ENCODE measurements around the gene PTPRK.

DNA sequence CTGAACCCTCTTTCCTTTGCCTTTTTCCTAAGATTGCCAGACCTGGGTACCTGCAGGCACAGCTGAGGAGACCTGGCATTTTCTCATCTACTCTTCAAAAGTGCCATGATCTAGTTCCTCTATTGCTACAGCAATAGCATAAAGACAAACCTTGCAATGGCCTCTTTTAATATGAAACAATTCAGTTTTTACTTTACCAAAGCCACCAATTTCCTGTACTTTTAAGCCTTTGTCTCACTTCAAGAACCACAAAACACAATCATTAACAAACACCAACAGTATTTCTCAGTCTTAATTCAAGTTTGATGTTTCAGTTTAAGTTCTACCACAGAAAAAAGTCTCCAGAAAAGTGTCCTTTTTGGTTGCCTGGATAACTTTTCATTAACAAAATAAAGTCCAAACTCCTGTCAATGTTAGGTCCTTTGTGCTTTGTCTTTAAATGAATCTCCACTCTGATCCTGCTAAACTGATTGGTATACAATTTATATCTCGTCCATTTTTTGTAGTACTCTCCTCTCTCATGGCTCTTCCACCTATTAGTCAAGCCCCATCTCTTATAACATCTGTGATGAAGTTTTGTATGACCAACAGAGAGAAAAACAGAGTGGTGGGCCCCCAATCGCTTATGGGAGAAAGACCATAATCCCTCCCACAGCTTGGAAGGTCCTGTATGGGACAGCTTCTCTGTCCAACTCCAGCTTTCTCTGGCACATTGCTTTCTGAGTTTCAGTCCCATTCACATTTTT lies 569.1 kb downstream of the PTPRK start:
- TF ChIP-seq, protein P1, sequence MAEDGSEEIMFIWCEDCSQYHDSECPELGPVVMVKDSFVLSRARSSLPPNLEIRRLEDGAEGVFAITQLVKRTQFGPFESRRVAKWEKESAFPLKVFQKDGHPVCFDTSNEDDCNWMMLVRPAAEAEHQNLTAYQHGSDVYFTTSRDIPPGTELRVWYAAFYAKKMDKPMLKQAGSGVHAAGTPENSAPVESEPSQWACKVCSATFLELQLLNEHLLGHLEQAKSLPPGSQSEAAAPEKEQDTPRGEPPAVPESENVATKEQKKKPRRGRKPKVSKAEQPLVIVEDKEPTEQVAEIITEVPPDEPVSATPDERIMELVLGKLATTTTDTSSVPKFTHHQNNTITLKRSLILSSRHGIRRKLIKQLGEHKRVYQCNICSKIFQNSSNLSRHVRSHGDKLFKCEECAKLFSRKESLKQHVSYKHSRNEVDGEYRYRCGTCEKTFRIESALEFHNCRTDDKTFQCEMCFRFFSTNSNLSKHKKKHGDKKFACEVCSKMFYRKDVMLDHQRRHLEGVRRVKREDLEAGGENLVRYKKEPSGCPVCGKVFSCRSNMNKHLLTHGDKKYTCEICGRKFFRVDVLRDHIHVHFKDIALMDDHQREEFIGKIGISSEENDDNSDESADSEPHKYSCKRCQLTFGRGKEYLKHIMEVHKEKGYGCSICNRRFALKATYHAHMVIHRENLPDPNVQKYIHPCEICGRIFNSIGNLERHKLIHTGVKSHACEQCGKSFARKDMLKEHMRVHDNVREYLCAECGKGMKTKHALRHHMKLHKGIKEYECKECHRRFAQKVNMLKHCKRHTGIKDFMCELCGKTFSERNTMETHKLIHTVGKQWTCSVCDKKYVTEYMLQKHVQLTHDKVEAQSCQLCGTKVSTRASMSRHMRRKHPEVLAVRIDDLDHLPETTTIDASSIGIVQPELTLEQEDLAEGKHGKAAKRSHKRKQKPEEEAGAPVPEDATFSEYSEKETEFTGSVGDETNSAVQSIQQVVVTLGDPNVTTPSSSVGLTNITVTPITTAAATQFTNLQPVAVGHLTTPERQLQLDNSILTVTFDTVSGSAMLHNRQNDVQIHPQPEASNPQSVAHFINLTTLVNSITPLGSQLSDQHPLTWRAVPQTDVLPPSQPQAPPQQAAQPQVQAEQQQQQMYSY (CRISPR knock-in tag; IDR thresholded peaks at IDR 0.05), result no peak
- TF ChIP-seq ZSCAN20 (CRISPR knock-in tag; IDR thresholded peaks at IDR 0.05; ENCODE audit: borderline replicate concordance) (no peak), POLR2AphosphoS5 (IDR thresholded peaks at IDR 0.05; ENCODE audit: low read depth, low read length) (no peak), AFF4 (CRISPR knock-in tag; IDR thresholded peaks at IDR 0.05) (no peak), EP300 (IDR thresholded peaks at IDR 0.05; ENCODE audit: low read depth in 2 of 2, low read length in 2 of 2) (no peak), EP300 (CRISPR knock-in tag; IDR thresholded peaks at IDR 0.05; ENCODE audit: borderline replicate concordance) (no peak), USF2 (IDR thresholded peaks at IDR 0.05; ENCODE audit: low read depth, low read length) (no peak), USF2 (CRISPR knock-in tag; IDR thresholded peaks at IDR 0.05; ENCODE audit: borderline replicate concordance) (no peak), POLR2A (IDR thresholded peaks at IDR 0.05; ENCODE audit: insufficient read depth in 1 of 2, low read depth in 2 of 2, low read length in 2 of 2) (no peak)

Measured in HepG2 (cell line).